PC-3 (cell line): ENCODE results near the gene KMT5B. TPM values are rescaled to one million over a fixed set of nuclear protein-coding genes. Genes with fewer than 3 reads are reported as not detected.

Experiments used
- ATAC-seq: fragments of 200-7000 bp; cut with Tn5 transposase; 2 replicates; pipeline ENCODE4 v1.9.1; 2020; ENCODE audit warnings: mild to moderate bottlenecking, moderate library complexity
- BruUV-seq: library from RNA; stranded (reverse); fragments of 400-500 nt; replicated peaks from 2 replicates; lab custom pipeline; 2021; lab: Mats Ljungman, UMichigan
- CTCF ChIA-PET: fragments of 300-600 bp; sonication (Branson Sonifier 250); formaldehyde crosslinking; loops from one replicate; lab custom pipeline; 2022; ENCODE audit warnings: antibody characterized with exemption; lab: Charles Lee
- POLR2A ChIA-PET: fragments of 300-600 bp; sonication (Branson Sonifier 250); formaldehyde crosslinking; loops from one replicate; lab custom pipeline; 2022; ENCODE audit warnings: antibody characterized with exemption; ENCODE audit not compliant: unreplicated experiment; lab: Charles Lee
- DNase-seq: peaks from one replicate; pipeline ENCODE4 v3.0.0-alpha.2; 2015
- H2AFZ ChIP-seq: fragments of 300-600 bp; sonication (generic); 2 replicates; pipeline ENCODE4 v1.6.0; 2016; ENCODE audit warnings: antibody characterized with exemption, low read length
- H3F3A ChIP-seq: fragments of 300-600 bp; sonication (generic); one replicate; pipeline ENCODE4 v1.6.0; 2017; ENCODE audit warnings: antibody characterized with exemption, low read length, control low read depth, mild to moderate bottlenecking; ENCODE audit not compliant: unreplicated experiment
- H3K27ac ChIP-seq: fragments of 300-600 bp; sonication (generic); 2 replicates; pipeline ENCODE4 v1.5.1; 2016; ENCODE audit warnings: mild to moderate bottlenecking, low read length
- H3K27me3 ChIP-seq: fragments of 300-600 bp; sonication (generic); 2 replicates; pipeline ENCODE4 v1.6.1; 2016; ENCODE audit warnings: low read length, mixed read lengths
- H3K36me3 ChIP-seq: fragments of 300-600 bp; sonication (generic); 2 replicates; pipeline ENCODE4 v1.6.1; 2016; ENCODE audit warnings: low read depth, mixed run types, low read length, mixed read lengths
- H3K4me1 ChIP-seq: fragments of 300-600 bp; sonication (generic); 2 replicates; pipeline ENCODE4 v1.5.1; 2016; ENCODE audit warnings: low read length; ENCODE audit not compliant: insufficient read depth
- H3K4me2 ChIP-seq: fragments of 300-600 bp; sonication (generic); 2 replicates; pipeline ENCODE4 v1.6.0; 2016; ENCODE audit warnings: low read length
- H3K4me3 ChIP-seq: fragments of 300-600 bp; sonication (generic); 2 replicates; pipeline ENCODE4 v1.5.1; 2016; ENCODE audit warnings: mild to moderate bottlenecking, low read length, mixed read lengths
- H3K79me2 ChIP-seq: fragments of 300-600 bp; sonication (generic); 2 replicates; pipeline ENCODE4 v1.6.1; 2017; ENCODE audit warnings: low read length, mixed read lengths
- H3K9ac ChIP-seq: fragments of 300-600 bp; sonication (generic); 2 replicates; pipeline ENCODE4 v1.6.0; 2016; ENCODE audit warnings: mild to moderate bottlenecking, low read length
- H3K9me2 ChIP-seq: fragments of 300-600 bp; sonication (generic); replicated peaks from 2 replicates; pipeline ENCODE4 v1.6.1; 2016; ENCODE audit warnings: mixed run types, low read length, mixed read lengths
- H3K9me3 ChIP-seq: fragments of 300-600 bp; sonication (generic); 2 replicates; pipeline ENCODE4 v1.6.1; 2016; ENCODE audit warnings: low read length, mixed read lengths
- H4K20me1 ChIP-seq: fragments of 300-600 bp; sonication (generic); 2 replicates; pipeline ENCODE4 v1.6.1; 2016; ENCODE audit warnings: low read length, mixed read lengths
- EZH2 ChIP-seq: fragments of 300-600 bp; sonication (generic); IDR thresholded peaks from one replicate; pipeline ENCODE4 v1.6.1; 2017; ENCODE audit warnings: antibody characterized with exemption, mild to moderate bottlenecking, low read length; ENCODE audit not compliant: unreplicated experiment
- EZH2phosphoT487 ChIP-seq: fragments of 300-600 bp; sonication (generic); IDR thresholded peaks from 2 replicates; pipeline ENCODE4 v1.6.1; 2018; ENCODE audit warnings: mild to moderate bottlenecking, antibody characterized with exemption, low read length, borderline replicate concordance
- intact Hi-C: fragments of 100-400 bp; cut with micrococcal nuclease; formaldehyde crosslinking; loops from 2 replicates; pipeline ENCODE4 v1.9.0; 2023
- total RNA-seq: library from RNA; depleted of rRNA; stranded (reverse); fragments of >200 nt; gene quantifications from 2 replicates; pipeline ENCODE4 v1.2.3, GENCODE V29; 2014
- TF ChIP-seq, protein P1 (sequence below): fragments of 300-600 bp; sonication (generic); conservative IDR thresholded peaks from 2 replicates; pipeline ENCODE4 v1.5.1; 2017; ENCODE audit warnings: antibody characterized with exemption, low read depth, mild to moderate bottlenecking, low read length

Gene KMT5B
- total RNA-seq, 1 experiment from 2014 or later, result 19.0 TPM

DNA sequence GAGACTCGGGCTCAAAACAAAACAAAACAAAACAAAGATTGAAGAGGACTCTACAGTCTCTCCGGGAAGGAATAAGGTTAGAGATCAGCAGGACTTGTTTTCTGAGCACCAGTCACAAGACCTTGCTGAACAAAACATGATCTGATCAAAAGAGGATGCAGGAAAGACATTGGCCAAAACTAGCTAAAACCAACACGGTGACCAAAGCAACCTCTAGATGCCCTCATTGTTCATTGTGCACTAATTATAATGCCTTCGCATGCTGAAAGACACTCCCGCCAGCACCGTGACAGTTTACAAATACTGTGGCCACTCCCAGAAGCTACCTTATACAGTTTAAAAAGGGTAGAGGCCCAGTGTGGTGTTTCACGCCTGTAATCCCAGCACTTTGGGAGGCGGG is 76.2 kb downstream of the KMT5B start:
- BruUV-seq, result no TSS peak
- H2AFZ ChIP-seq, result no peak overlapping the region
- no peaks in the 10 kb centered on the region for H3K27me3 ChIP-seq
- no peak for TF ChIP-seq EZH2phosphoT487
- TF ChIP-seq EZH2, result no peak
- TF ChIP-seq, protein P1, sequence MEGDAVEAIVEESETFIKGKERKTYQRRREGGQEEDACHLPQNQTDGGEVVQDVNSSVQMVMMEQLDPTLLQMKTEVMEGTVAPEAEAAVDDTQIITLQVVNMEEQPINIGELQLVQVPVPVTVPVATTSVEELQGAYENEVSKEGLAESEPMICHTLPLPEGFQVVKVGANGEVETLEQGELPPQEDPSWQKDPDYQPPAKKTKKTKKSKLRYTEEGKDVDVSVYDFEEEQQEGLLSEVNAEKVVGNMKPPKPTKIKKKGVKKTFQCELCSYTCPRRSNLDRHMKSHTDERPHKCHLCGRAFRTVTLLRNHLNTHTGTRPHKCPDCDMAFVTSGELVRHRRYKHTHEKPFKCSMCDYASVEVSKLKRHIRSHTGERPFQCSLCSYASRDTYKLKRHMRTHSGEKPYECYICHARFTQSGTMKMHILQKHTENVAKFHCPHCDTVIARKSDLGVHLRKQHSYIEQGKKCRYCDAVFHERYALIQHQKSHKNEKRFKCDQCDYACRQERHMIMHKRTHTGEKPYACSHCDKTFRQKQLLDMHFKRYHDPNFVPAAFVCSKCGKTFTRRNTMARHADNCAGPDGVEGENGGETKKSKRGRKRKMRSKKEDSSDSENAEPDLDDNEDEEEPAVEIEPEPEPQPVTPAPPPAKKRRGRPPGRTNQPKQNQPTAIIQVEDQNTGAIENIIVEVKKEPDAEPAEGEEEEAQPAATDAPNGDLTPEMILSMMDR, result no peak
- H3K4me2 ChIP-seq, result no peak overlapping the region
- H3K27ac ChIP-seq, result no peak overlapping the region
- DNase-seq, result no peak
- intact Hi-C loops, result no loop called here
- H3K4me1 ChIP-seq, result peaks cover 6% of the 10 kb centered on the region
- H3K79me2 ChIP-seq, result no peaks in the 10 kb centered on the region
- peaks cover 7% of the 10 kb centered on the region; the same call in 1 of the 2 replicates for H3K36me3 ChIP-seq
- peaks cover 21% of the 10 kb centered on the region for H3K9me3 ChIP-seq
- no peaks in the 10 kb centered on the region for H3K9me2 ChIP-seq
- H3K9ac ChIP-seq, result no peak overlapping the region
- CTCF ChIA-PET, result no interaction called here
- POLR2A ChIA-PET, result no interaction called here
- no peaks in the 10 kb centered on the region for H4K20me1 ChIP-seq
- no peaks in the 10 kb centered on the region for H3F3A ChIP-seq
- no peak overlapping the region for H3K4me3 ChIP-seq
- ATAC-seq, result no peak

DNA sequence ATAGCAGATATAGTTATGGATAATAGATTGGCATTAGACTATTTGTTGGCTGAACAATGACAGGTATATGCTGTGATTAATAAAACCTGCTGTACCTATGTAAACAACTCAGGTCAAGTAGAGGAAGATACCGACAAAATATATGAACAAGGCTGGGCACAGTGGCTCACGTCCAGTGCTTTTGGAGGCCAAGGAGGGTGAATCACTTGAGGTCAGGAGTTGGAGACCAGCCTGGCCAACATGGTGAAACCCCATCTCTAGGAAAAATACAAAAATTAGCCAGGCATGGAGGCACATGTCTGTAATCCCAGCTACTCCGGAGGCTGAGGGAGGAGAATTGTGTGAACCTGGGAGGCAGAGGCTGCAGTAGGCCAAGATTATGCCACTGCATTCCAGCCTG is 77.9 kb downstream of the KMT5B start:
- ChIA-PET CTCF (no interaction called here), POLR2A (no interaction called here)
- no peaks in the 10 kb centered on the region for H3K4me1 ChIP-seq
- H2AFZ ChIP-seq, result no peak overlapping the region
- H3K4me2 ChIP-seq, result no peak overlapping the region
- BruUV-seq, result no TSS peak
- peaks cover 7% of the 10 kb centered on the region; the same call in 1 of the 2 replicates for H3K36me3 ChIP-seq
- no peaks in the 10 kb centered on the region for H3K9me2 ChIP-seq
- H3K79me2 ChIP-seq, result no peaks in the 10 kb centered on the region
- intact Hi-C loops, result no loop called here
- peaks cover 26% of the 10 kb centered on the region for H3K9me3 ChIP-seq
- H3K4me3 ChIP-seq, result no peak overlapping the region
- ATAC-seq (no peak), DNase-seq (no peak)
- no peaks in the 10 kb centered on the region for H4K20me1 ChIP-seq
- H3K9ac ChIP-seq, result no peak overlapping the region
- H3F3A ChIP-seq, result no peaks in the 10 kb centered on the region
- H3K27ac ChIP-seq, result no peak overlapping the region
- TF ChIP-seq, protein P1, result no peak
- TF ChIP-seq EZH2phosphoT487, result no peak
- no peak for TF ChIP-seq EZH2
- H3K27me3 ChIP-seq, result no peaks in the 10 kb centered on the region

GRCh38 chr11:68133761-68134160 is 79.3 kb downstream of the KMT5B start:
- H3K27ac ChIP-seq, result no peak overlapping the region
- no peak overlapping the region for H3K4me3 ChIP-seq
- H3K4me1 ChIP-seq, result no peaks in the 10 kb centered on the region; the same call in 1 of the 2 replicates
- no peaks in the 10 kb centered on the region for H3F3A ChIP-seq
- peaks cover 31% of the 10 kb centered on the region for H3K9me3 ChIP-seq
- CTCF ChIA-PET, result no interaction called here
- H3K36me3 ChIP-seq, result peaks cover 7% of the 10 kb centered on the region; the same call in 1 of the 2 replicates
- H2AFZ ChIP-seq, result no peak overlapping the region
- DNase-seq, result no peak
- no peaks in the 10 kb centered on the region for H3K27me3 ChIP-seq
- H3K9ac ChIP-seq, result no peak overlapping the region
- no peak for ATAC-seq
- H3K4me2 ChIP-seq, result no peak overlapping the region
- TF ChIP-seq EZH2, result no peak
- TF ChIP-seq, protein P1, result no peak
- no peak for TF ChIP-seq EZH2phosphoT487
- POLR2A ChIA-PET, result no interaction called here
- H4K20me1 ChIP-seq, result no peaks in the 10 kb centered on the region
- intact Hi-C loops, result no loop called here
- H3K79me2 ChIP-seq, result no peaks in the 10 kb centered on the region
- H3K9me2 ChIP-seq, result no peaks in the 10 kb centered on the region
- BruUV-seq, result no TSS peak
